Calu3 (cell line): ENCODE results near the gene CDK9. TPM values are rescaled to one million over a fixed set of nuclear protein-coding genes. Genes with fewer than 3 reads are reported as not detected.

Experiments
- BruUV-seq: library from RNA; stranded (reverse); fragments of 400-500 nt; replicated peaks from 2 replicates; lab custom pipeline; 2021; lab: Mats Ljungman, UMichigan
- CTCF ChIA-PET: fragments of 300-600 bp; sonication (Branson Sonifier 250); formaldehyde crosslinking; loops from one replicate; lab custom pipeline; 2022; ENCODE audit warnings: antibody characterized with exemption; lab: Charles Lee
- DNase-seq: peaks from one replicate; pipeline ENCODE4 v3.0.0; 2022
- H3K27ac Mint-ChIP-seq: one replicate; pipeline ENCODE4 v1.8.0; 2022; ENCODE audit warnings: mixed read lengths; ENCODE audit not compliant: unreplicated experiment
- H3K27me3 Mint-ChIP-seq: one replicate; pipeline ENCODE4 v1.8.0; 2022; ENCODE audit warnings: mixed read lengths; ENCODE audit not compliant: unreplicated experiment
- H3K36me3 Mint-ChIP-seq: one replicate; pipeline ENCODE4 v1.8.0; 2022; ENCODE audit warnings: mild to moderate bottlenecking, moderate library complexity, mixed read lengths; ENCODE audit not compliant: insufficient read depth, unreplicated experiment
- H3K4me1 Mint-ChIP-seq: one replicate; pipeline ENCODE4 v1.8.0; 2022; ENCODE audit warnings: mild to moderate bottlenecking, low read depth, mixed read lengths; ENCODE audit not compliant: unreplicated experiment
- H3K4me3 Mint-ChIP-seq: one replicate; pipeline ENCODE4 v1.8.0; 2022; ENCODE audit warnings: mild to moderate bottlenecking, low read depth, moderate library complexity, mixed read lengths; ENCODE audit not compliant: unreplicated experiment
- H3K9me3 Mint-ChIP-seq: one replicate; pipeline ENCODE4 v1.8.0; 2022; ENCODE audit warnings: low read depth, mixed read lengths; ENCODE audit not compliant: unreplicated experiment
- CTCF ChIP-seq: fragments of 200-600 bp; IDR thresholded peaks from one replicate; pipeline ENCODE4 v1.8.0; 2022; ENCODE audit warnings: antibody characterized with exemption; ENCODE audit not compliant: unreplicated experiment
- intact Hi-C: fragments of 100-400 bp; cut with micrococcal nuclease; formaldehyde crosslinking; loops from one replicate; pipeline ENCODE4 v1.10.0; 2022; ENCODE audit not compliant: unreplicated experiment
- total RNA-seq: library from RNA; stranded (reverse); gene quantifications from 2 replicates; pipeline ENCODE4 v1.2.3, GENCODE V29; 2022

CDK9 gene
- total RNA-seq, 1 experiment from 2014 or later, result 41.8 TPM

GRCh38 chr9:127773981-127774380, 11.9 kb upstream of the CDK9 start:
- CTCF ChIA-PET, result no interaction called here
- intact Hi-C loops, result no loop called here
- H3K4me3 Mint-ChIP-seq, result no peak overlapping the region

GRCh38 chr9:127776195-127776923, 9.5 kb upstream of the CDK9 start:
- intact Hi-C loops, result no loop called here
- no TSS peak for BruUV-seq
- Mint-ChIP-seq H3K36me3 (peaks cover 2% of the 10 kb centered on the region), H3K27me3 (peaks cover 30% of the 10 kb centered on the region), H3K27ac (no peak overlapping the region), H3K9me3 (no peaks in the 10 kb centered on the region), H3K4me1 (no peaks in the 10 kb centered on the region), H3K4me3 (no peak overlapping the region)
- CTCF ChIA-PET, result no interaction called here
- DNase-seq, result no peak
- TF ChIP-seq CTCF, result no peak

More at GRCh38 chr9:127773981-127774380, 11.9 kb upstream of the CDK9 start:
- no peak for TF ChIP-seq CTCF
- H3K9me3 Mint-ChIP-seq, result no peaks in the 10 kb centered on the region
- peaks cover 35% of the 10 kb centered on the region for H3K27me3 Mint-ChIP-seq
- DNase-seq, result no peak
- H3K27ac Mint-ChIP-seq, result no peak overlapping the region
- BruUV-seq, result no TSS peak
- no peaks in the 10 kb centered on the region for H3K4me1 Mint-ChIP-seq
- H3K36me3 Mint-ChIP-seq, result peaks cover 7% of the 10 kb centered on the region

- TF ChIP-seq CTCF, result no peak
- DNase-seq, result no peak
- BruUV-seq, result no TSS peak
- no peak overlapping the region for H3K27ac Mint-ChIP-seq
- no peaks in the 10 kb centered on the region for H3K4me1 Mint-ChIP-seq
- H3K9me3 Mint-ChIP-seq, result no peaks in the 10 kb centered on the region
- CTCF ChIA-PET, result no interaction called here
- no peak overlapping the region for H3K4me3 Mint-ChIP-seq
- H3K27me3 Mint-ChIP-seq, result peaks cover 30% of the 10 kb centered on the region
- H3K36me3 Mint-ChIP-seq, result no peaks in the 10 kb centered on the region
- intact Hi-C loops, result no loop called here
Observed at GRCh38 chr9:127776924-127777289, 8.9 kb upstream of the CDK9 start.

GRCh38 chr9:127777368-127777980, 8.4 kb upstream of the CDK9 start:
- Mint-ChIP-seq H3K9me3 (no peaks in the 10 kb centered on the region), H3K27ac (no peak overlapping the region), H3K4me1 (no peaks in the 10 kb centered on the region), H3K27me3 (peaks cover 30% of the 10 kb centered on the region), H3K4me3 (no peak overlapping the region), H3K36me3 (no peaks in the 10 kb centered on the region)
- CTCF ChIA-PET, result no interaction called here
- no peak for TF ChIP-seq CTCF
- intact Hi-C loops, result no loop called here
- no peak for DNase-seq
- no TSS peak for BruUV-seq
